HAP-1 (cell line): ENCODE data around the gene FMNL1.
"Not testable (repeated sequence)": the region's sequence is repeated elsewhere in the genome, so short reads cannot be mapped to it uniquely, and the experiment has no call there.

ENCODE experiments used
- DNase-seq, 2 experiments: peaks; one replicate each; pipeline ENCODE4 v3.0.0-alpha.2; 2016 to 2020; ENCODE audit warnings: low spot score in 2 of 2
- H3K27me3 ChIP-seq: fragments of 250-450 bp; sonication (Bioruptor Pico); 2 replicates; pipeline ENCODE4 v1.5.1; 2020; ENCODE audit warnings: low read depth, mild to moderate bottlenecking, moderate library complexity
- H3K36me3 ChIP-seq: fragments of 250-450 bp; sonication (Bioruptor Pico); replicated peaks from 2 replicates; pipeline ENCODE4 v1.5.1; 2020; ENCODE audit warnings: mild to moderate bottlenecking
- H3K4me1 ChIP-seq: fragments of 250-450 bp; sonication (Bioruptor Pico); 2 replicates; pipeline ENCODE4 v1.5.1; 2020; ENCODE audit warnings: mild to moderate bottlenecking
- H3K4me3 ChIP-seq: fragments of 250-450 bp; sonication (Bioruptor Pico); 2 replicates; pipeline ENCODE4 v1.5.1; 2020; ENCODE audit warnings: mild to moderate bottlenecking, moderate library complexity
- H3K9me3 ChIP-seq: fragments of 250-450 bp; sonication (Bioruptor Pico); 2 replicates; pipeline ENCODE4 v1.5.1; 2020; ENCODE audit warnings: mild to moderate bottlenecking, moderate library complexity
- in situ Hi-C: fragments of 300-500 bp; cut with MboI; formaldehyde crosslinking; loops from 3 replicates; pipeline ENCODE4 v1.14.3; 2020; ENCODE audit warnings: low sequenced_read_pairs, inconsistent platforms, mixed read lengths

The FMNL1 gene

GRCh38 chr17:45201457-45201856 lies 20.2 kb upstream of the FMNL1 start:
- H3K36me3 ChIP-seq, result no peaks in the 10 kb centered on the region
- DNase-seq, result no peak
- no peaks in the 10 kb centered on the region for H3K27me3 ChIP-seq
- in situ Hi-C loops, result no loop called here
- no peaks in the 10 kb centered on the region; the same call in 1 of the 2 replicates for H3K9me3 ChIP-seq
- H3K4me1 ChIP-seq, result peaks cover 8% of the 10 kb centered on the region
- no peak overlapping the region for H3K4me3 ChIP-seq

GRCh38 chr17:45201880-45202279 lies 19.8 kb upstream of the FMNL1 start:
- H3K27me3 ChIP-seq, H3K4me3 ChIP-seq, H3K4me1 ChIP-seq: not testable (repeated sequence)

GRCh38 chr17:45218895-45219661 lies 2.6 kb upstream of the FMNL1 start:
- Histone ChIP-seq H3K4me1 (no peaks in the 10 kb centered on the region), H3K9me3 (no peaks in the 10 kb centered on the region), H3K36me3 (no peaks in the 10 kb centered on the region), H3K27me3 (peaks cover 35% of the 10 kb centered on the region), H3K4me3 (no peak overlapping the region)
- in situ Hi-C loops, result loop anchor here (5.0 to 10.0 kb wide), 2 partner anchors 56 to 168 kb away; no protein-coding TSS in a partner anchor
- peak; percentile 66 to 93 for DNase-seq

More at GRCh38 chr17:45201880-45202279, 19.8 kb upstream of the FMNL1 start:
- H3K36me3 ChIP-seq, DNase-seq, in situ Hi-C loops, H3K9me3 ChIP-seq: not testable (repeated sequence)

- H3K9me3 ChIP-seq, result no peaks in the 10 kb centered on the region
- H3K27me3 ChIP-seq, result peaks cover 37% of the 10 kb centered on the region
- in situ Hi-C loops, result no loop called here
- H3K4me1 ChIP-seq, result no peaks in the 10 kb centered on the region
- no peak overlapping the region for H3K4me3 ChIP-seq
- no peak for DNase-seq
- no peaks in the 10 kb centered on the region for H3K36me3 ChIP-seq
Observed at GRCh38 chr17:45220079-45220478, 1.6 kb upstream of the FMNL1 start.

- H3K4me1 ChIP-seq, result no peaks in the 10 kb centered on the region
- no peak overlapping the region for H3K4me3 ChIP-seq
- DNase-seq, result no peak
- H3K9me3 ChIP-seq, result no peaks in the 10 kb centered on the region
- peaks cover 37% of the 10 kb centered on the region for H3K27me3 ChIP-seq
- in situ Hi-C loops, result no loop called here
- H3K36me3 ChIP-seq, result no peaks in the 10 kb centered on the region
Observed at GRCh38 chr17:45222014-45222288, 266 bp downstream of the FMNL1 start.

- in situ Hi-C loops, result no loop called here
- no peaks in the 10 kb centered on the region for H3K4me1 ChIP-seq
- peaks cover 37% of the 10 kb centered on the region for H3K27me3 ChIP-seq
- no peak for DNase-seq
- H3K36me3 ChIP-seq, result no peaks in the 10 kb centered on the region
- no peaks in the 10 kb centered on the region for H3K9me3 ChIP-seq
- H3K4me3 ChIP-seq, result peak overlapping the region; percentile 11
Observed at GRCh38 chr17:45222289-45222995, 757 bp downstream of the FMNL1 start.

GRCh38 chr17:45222996-45223538 lies 1.4 kb downstream of the FMNL1 start:
- H3K27me3 ChIP-seq, result peaks cover 37% of the 10 kb centered on the region
- no peak overlapping the region for H3K4me3 ChIP-seq
- no peaks in the 10 kb centered on the region for H3K4me1 ChIP-seq
- no peaks in the 10 kb centered on the region for H3K9me3 ChIP-seq
- in situ Hi-C loops, result no loop called here
- no peak for DNase-seq
- H3K36me3 ChIP-seq, result no peaks in the 10 kb centered on the region

GRCh38 chr17:45223539-45224528 lies 2.1 kb downstream of the FMNL1 start:
- Histone ChIP-seq H3K4me1 (no peaks in the 10 kb centered on the region), H3K36me3 (no peaks in the 10 kb centered on the region), H3K27me3 (peaks cover 37% of the 10 kb centered on the region), H3K9me3 (no peaks in the 10 kb centered on the region), H3K4me3 (no peak overlapping the region)
- in situ Hi-C loops, result no loop called here
- DNase-seq, result no peak

- Histone ChIP-seq H3K36me3 (no peaks in the 10 kb centered on the region), H3K9me3 (no peaks in the 10 kb centered on the region), H3K4me1 (no peaks in the 10 kb centered on the region), H3K27me3 (peaks cover 37% of the 10 kb centered on the region), H3K4me3 (no peak overlapping the region)
- no peak for DNase-seq
- in situ Hi-C loops, result no loop called here
Observed at GRCh38 chr17:45224671-45225050, 3.0 kb downstream of the FMNL1 start.

GRCh38 chr17:45225051-45225700 lies 3.5 kb downstream of the FMNL1 start:
- no peak overlapping the region for H3K4me3 ChIP-seq
- peaks cover 36% of the 10 kb centered on the region for H3K27me3 ChIP-seq
- no peaks in the 10 kb centered on the region for H3K36me3 ChIP-seq
- no peaks in the 10 kb centered on the region for H3K4me1 ChIP-seq
- DNase-seq, result no peak
- no peaks in the 10 kb centered on the region for H3K9me3 ChIP-seq
- in situ Hi-C loops, result no loop called here

GRCh38 chr17:45225964-45226530 lies 4.4 kb downstream of the FMNL1 start:
- no peak overlapping the region for H3K4me3 ChIP-seq
- no peaks in the 10 kb centered on the region for H3K36me3 ChIP-seq
- H3K27me3 ChIP-seq, result peaks cover 27% of the 10 kb centered on the region
- H3K9me3 ChIP-seq, result no peaks in the 10 kb centered on the region
- in situ Hi-C loops, result no loop called here
- DNase-seq, result no peak
- H3K4me1 ChIP-seq, result no peaks in the 10 kb centered on the region

- no peaks in the 10 kb centered on the region for H3K9me3 ChIP-seq
- H3K4me1 ChIP-seq, result no peaks in the 10 kb centered on the region
- no peak overlapping the region for H3K4me3 ChIP-seq
- no peak for DNase-seq
- peaks cover 23% of the 10 kb centered on the region for H3K27me3 ChIP-seq
- in situ Hi-C loops, result no loop called here
- no peaks in the 10 kb centered on the region for H3K36me3 ChIP-seq
Observed at GRCh38 chr17:45226576-45226975, 4.9 kb downstream of the FMNL1 start.
